Ovary (tissue), 9 donors: ENCODE measurements around the gene FAM110D. TPM values are rescaled to one million over a fixed set of nuclear protein-coding genes. Genes with fewer than 3 reads are reported as not detected.

Experiments
- DNase-seq, 5 donors: peaks; one replicate each; pipeline ENCODE4 v3.0.0-alpha.2; 2019 to 2020
- H3K27ac ChIP-seq, 2 donors: fragments of 200-600 bp; one replicate each; pipeline versions ENCODE4 v1.5.1 to v1.8.0; 2019 to 2022
- H3K27me3 ChIP-seq: fragments of 200-600 bp; one replicate; pipeline ENCODE4 v1.8.0; 2022
- H3K36me3 ChIP-seq: fragments of 200-600 bp; sonication (generic); one replicate; pipeline ENCODE4 v1.5.1; 2019
- H3K4me1 ChIP-seq: one replicate; pipeline ENCODE4 v1.8.1; 2013; ENCODE audit warnings: mild to moderate bottlenecking, moderate library complexity; ENCODE audit not compliant: insufficient read depth
- H3K4me3 ChIP-seq: fragments of 200-600 bp; sonication (generic); one replicate; pipeline ENCODE4 v1.5.1; 2017
- H3K9me3 ChIP-seq, 2 donors: fragments of 200-600 bp in 1 of 2; sonication (generic) in 1 of 2; one replicate each; pipeline versions ENCODE4 v1.5.1 to v1.8.1; 2013 to 2019; ENCODE audit warnings: mild to moderate bottlenecking in 1 of 2, moderate library complexity in 1 of 2
- EP300 ChIP-seq: sonication (generic); formaldehyde crosslinking; IDR thresholded peaks from one replicate; pipeline ENCODE4 v1.6.1; 2017; ENCODE audit warnings: antibody characterized with exemption
- POLR2A ChIP-seq: fragments of 450-650 bp; IDR thresholded peaks from one replicate; pipeline ENCODE4 v1.6.1; 2017; ENCODE audit warnings: antibody characterized with exemption, mild to moderate bottlenecking, moderate library complexity
- WGBS, 3 donors: extraction: QIAGEN DNeasy Blood & Tissue Kit in 1 of 3; methylation state at CpG; one replicate each; pipeline versions ENCODE4 v1.1.5 to v1.1.7; 2013 to 2017; 5-methylcytosine and 5-hydroxymethylcytosine counted together
- intact Hi-C, 4 donors: fragments of 100-400 bp; cut with DNase I; formaldehyde crosslinking; loops; one replicate each; pipeline versions ENCODE4 v1.11.0 to v1.15.1; 2022 to 2023
- polyA plus RNA-seq, 2 donors: library from polyadenylated mRNA; stranded (reverse); fragments of 200-250 nt in 1 of 2; fragments of 350-450 nt in 1 of 2; fragmentation: Illumina TruSeq in 1 of 2; extraction: RNeasy Lipid Tissue Mini Kit (QIAGEN cat#74804) in 1 of 2; gene quantifications; one replicate each; pipeline ENCODE4 v1.2.3, GENCODE V29; 2013 to 2014
- total RNA-seq, 7 donors: library from RNA; depleted of rRNA in 2 of 7; stranded (reverse); fragments of >200 nt in 2 of 7; fragmentation: NEBNext Ultra II Directional in 3 of 7; extraction: Animal tissue kit (Norgen Biotek cat#: 25700) in 3 of 7; gene quantifications; one replicate each; pipeline versions ENCODE4 v1.1.0 to v1.2.4, GENCODE V29; 2016 to 2023
- TF ChIP-seq, protein P1 (sequence below), 3 donors: fragments of 450-650 bp in 2 of 3; fragments of 200-600 bp in 1 of 3; IDR thresholded peaks; one replicate each; pipeline versions ENCODE4 v1.5.1 to v1.8.0; 2016 to 2022; ENCODE audit warnings: antibody characterized with exemption in 3 of 3, mild to moderate bottlenecking in 1 of 3
- donor health status: DM: no; HTN: no; CAD: no; lungs with moderate emphysema.
- donor health status: DM: no; HTN: no; CAD: no.
- donor health status: Bipolar disorder and iron deficiency.
- donor health status: DM: yes; HTN: yes; CAD: no.
- donor health status: DM: no; HTN: no; CAD: no.
- donor health status: DM: yes; HTN: yes; CAD: no.

The FAM110D gene
- total and polyA plus RNA-seq, 9 donors, result 0.91 to 4.9 (median 2.1) TPM

DNA sequence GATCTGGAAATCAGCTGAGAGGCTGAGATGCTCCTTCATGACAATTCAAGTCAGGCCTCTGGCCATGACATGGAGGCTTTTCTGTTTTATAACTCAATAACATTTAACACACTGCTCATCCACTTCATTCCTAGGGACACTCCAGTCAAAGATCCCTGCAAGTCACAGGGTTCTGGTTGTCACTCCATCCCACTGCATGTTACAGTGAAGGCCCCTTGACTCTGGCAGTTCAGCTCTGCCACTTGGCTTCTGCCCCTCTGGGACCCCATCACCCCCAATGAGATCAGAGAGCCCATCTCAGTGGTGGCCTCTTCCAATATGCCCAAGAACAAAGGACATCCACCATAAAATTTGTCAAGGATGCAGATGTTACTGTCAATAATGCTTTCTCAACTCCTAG is 10.0 kb upstream of the FAM110D start:
- TF ChIP-seq, protein P1, sequence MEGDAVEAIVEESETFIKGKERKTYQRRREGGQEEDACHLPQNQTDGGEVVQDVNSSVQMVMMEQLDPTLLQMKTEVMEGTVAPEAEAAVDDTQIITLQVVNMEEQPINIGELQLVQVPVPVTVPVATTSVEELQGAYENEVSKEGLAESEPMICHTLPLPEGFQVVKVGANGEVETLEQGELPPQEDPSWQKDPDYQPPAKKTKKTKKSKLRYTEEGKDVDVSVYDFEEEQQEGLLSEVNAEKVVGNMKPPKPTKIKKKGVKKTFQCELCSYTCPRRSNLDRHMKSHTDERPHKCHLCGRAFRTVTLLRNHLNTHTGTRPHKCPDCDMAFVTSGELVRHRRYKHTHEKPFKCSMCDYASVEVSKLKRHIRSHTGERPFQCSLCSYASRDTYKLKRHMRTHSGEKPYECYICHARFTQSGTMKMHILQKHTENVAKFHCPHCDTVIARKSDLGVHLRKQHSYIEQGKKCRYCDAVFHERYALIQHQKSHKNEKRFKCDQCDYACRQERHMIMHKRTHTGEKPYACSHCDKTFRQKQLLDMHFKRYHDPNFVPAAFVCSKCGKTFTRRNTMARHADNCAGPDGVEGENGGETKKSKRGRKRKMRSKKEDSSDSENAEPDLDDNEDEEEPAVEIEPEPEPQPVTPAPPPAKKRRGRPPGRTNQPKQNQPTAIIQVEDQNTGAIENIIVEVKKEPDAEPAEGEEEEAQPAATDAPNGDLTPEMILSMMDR (IDR thresholded peaks at IDR 0.05), result no peak
- TF ChIP-seq POLR2A (no peak), EP300 (no peak)
- Histone ChIP-seq H3K36me3 (no peaks in the 10 kb centered on the region), H3K4me1 (no peaks in the 10 kb centered on the region), H3K4me3 (no peak overlapping the region), H3K9me3 (no peaks in the 10 kb centered on the region), H3K27ac (no peak overlapping the region), H3K27me3 (no peaks in the 10 kb centered on the region)
- no peak for DNase-seq
- intact Hi-C loops, result loop anchor here (5.0 to 10.0 kb wide), 2 partner anchors 47 to 114 kb away; no protein-coding TSS in a partner anchor

DNA sequence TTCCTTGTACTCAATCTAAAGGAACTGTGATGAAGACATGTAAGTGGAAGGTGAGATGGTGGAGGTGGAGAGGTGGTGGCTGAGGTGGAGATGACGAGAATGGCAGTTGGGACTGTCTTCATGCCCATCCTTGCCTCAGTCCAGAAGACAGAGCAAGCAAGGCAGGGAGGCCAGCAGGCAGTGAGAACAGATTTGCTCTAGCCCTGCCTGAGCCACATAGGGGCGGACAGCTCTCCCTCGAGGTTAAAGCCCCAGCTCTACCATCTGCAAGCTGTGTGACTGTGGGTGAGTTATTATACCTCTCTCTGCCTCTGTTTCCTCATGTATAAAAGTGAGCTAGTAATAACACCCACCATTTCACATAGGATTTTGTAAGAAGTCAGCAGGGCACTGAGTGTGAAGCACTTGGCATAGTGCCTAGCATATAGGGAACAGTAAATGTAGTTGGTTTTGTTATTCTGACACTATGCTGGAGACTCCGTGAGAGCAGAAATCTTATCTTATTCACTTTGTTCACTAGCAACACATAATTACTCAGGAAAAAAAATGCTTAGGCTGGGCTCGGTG is 4.8 kb upstream of the FAM110D start:
- Histone ChIP-seq H3K4me1 (no peaks in the 10 kb centered on the region), H3K27ac (no peak overlapping the region), H3K4me3 (no peak overlapping the region), H3K27me3 (no peaks in the 10 kb centered on the region), H3K9me3 (no peaks in the 10 kb centered on the region), H3K36me3 (no peaks in the 10 kb centered on the region)
- no peak for DNase-seq
- TF ChIP-seq, protein P1 (IDR thresholded peaks at IDR 0.05), result no peak
- TF ChIP-seq EP300, result no peak
- no peak for TF ChIP-seq POLR2A
- 43 to 52% (median 45%) methylated on average over 5 of the region's 5 CpGs for WGBS, 3 donors
- intact Hi-C loops, result loop anchor here in 1 of 4 donors (10.0 kb wide), 1 partner anchor 119 kb away; no protein-coding TSS in a partner anchor

DNA sequence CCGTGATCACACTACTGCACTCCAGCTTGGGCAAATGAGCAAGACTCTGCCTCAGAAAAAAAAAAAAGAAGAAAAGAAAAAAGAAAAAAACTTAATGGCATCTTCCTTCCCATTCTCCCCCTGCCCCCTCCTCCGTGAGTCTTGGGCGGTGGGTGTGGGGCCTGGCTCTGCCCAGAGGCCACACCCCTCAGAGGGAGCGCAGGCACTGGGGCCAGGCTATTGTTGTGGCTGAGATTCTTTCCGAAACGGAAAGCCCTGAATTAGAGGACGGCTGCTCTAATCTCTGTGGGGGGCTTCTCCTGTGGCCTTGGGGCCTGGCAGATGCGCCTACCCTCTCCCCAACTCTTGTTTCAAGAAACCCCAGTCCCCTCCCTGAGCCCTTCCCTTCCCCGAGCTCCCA is 4.1 kb upstream of the FAM110D start:
- no peak for DNase-seq
- H3K27ac ChIP-seq, result no peak overlapping the region

DNA sequence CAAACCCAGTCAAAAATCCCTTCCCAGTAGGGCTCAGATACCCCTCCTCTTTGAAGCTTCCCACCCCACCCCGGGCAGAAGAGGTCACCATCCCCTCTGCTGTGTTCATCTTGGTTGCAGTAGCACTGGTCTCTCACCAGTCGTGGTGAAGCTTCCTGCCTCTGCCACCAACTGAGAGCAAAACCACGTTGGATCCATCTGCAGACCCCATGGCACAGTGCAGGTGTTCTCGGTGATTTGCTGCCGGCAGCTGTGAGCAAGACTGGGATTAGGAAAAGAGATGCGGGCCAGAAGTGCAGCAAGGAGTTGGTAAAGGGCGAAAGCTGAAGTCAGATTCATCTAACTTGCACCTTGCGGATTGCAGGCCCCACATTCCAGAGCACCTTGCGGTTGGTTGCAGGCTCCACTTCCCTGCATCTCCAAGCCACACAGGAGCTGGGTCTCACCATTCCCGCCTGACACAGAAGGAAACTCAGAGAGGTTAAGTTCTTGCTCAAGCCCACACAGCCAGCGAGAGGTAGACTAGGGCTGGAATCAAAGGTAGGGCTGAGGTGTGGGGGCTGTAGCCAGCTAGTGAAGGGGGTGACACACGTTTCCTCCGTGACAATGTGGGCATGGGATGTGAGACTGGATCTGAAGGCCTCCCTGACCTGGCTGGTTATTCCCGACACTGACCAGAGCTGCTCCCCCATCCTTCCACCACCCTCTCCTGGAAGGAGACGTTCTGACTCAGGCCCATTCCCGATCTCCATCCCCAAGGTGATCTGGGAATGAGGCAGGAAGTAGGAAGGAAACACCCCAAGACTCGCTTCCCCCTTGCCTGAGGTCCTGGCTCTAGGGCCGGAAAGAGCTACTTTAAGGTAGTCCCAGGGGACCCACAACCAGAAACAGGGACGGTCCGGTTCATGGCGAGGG is 3.3 kb upstream of the FAM110D start:
- TF ChIP-seq, protein P1 (IDR thresholded peaks at IDR 0.05), result no peak
- TF ChIP-seq POLR2A (no peak), EP300 (no peak)
- Histone ChIP-seq H3K27me3 (no peaks in the 10 kb centered on the region), H3K36me3 (no peaks in the 10 kb centered on the region), H3K4me3 (no peak overlapping the region), H3K27ac (no peak overlapping the region), H3K9me3 (no peaks in the 10 kb centered on the region), H3K4me1 (no peaks in the 10 kb centered on the region)
- intact Hi-C loops, result loop anchor here in 2 of 4 donors (5.0 to 10.0 kb wide), 2 partner anchors 53 to 121 kb away; no protein-coding TSS in a partner anchor
- no peak for DNase-seq
- 46 to 62% (median 49%) methylated on average over 21 of the region's 21 CpGs for WGBS, 3 donors

More for the DNA sequence above, 4.1 kb upstream of the FAM110D start:
- H3K4me3 ChIP-seq, result no peak overlapping the region
- WGBS, 3 donors, result 24 to 36% (median 33%) methylated on average over 9 of the region's 9 CpGs
- no peaks in the 10 kb centered on the region for H3K4me1 ChIP-seq
- no peaks in the 10 kb centered on the region for H3K9me3 ChIP-seq
- intact Hi-C loops, result loop anchor here in 2 of 4 donors (5.0 to 10.0 kb wide), 2 partner anchors 52 to 120 kb away; no protein-coding TSS in a partner anchor
- no peaks in the 10 kb centered on the region for H3K36me3 ChIP-seq
- TF ChIP-seq POLR2A, result no peak
- no peak for TF ChIP-seq EP300
- no peaks in the 10 kb centered on the region for H3K27me3 ChIP-seq
